ENCODE measurements around the gene TEKT3. TPM values are rescaled to one million over a fixed set of nuclear protein-coding genes. Genes with fewer than 3 reads are reported as not detected.

TEKT3 gene
- polyA plus RNA-seq, 4 donors: 1.2 to 1.6 (median 1.2) TPM

Other genes starting within 250 kb of the TEKT3 start
- gene PMP22, start 76.3 kb downstream of the TEKT3 start, polyA plus RNA-seq (ENCODE audit: insufficient read length in 4 of 4): 10 to 100 TPM; 65.4 to 74.2 (median 71.0) TPM
- gene CDRT4, start 126.0 kb upstream of the TEKT3 start, polyA plus RNA-seq (ENCODE audit: insufficient read length in 4 of 4): 1 to 10 TPM; 2.6 to 3.9 (median 3.8) TPM
- 10 to 100 TPM; 12.7 to 19.2 (median 14.2) TPM for gene TVP23C, start 221.9 kb upstream of the TEKT3 start, polyA plus RNA-seq (ENCODE audit: insufficient read length in 4 of 4)